CD14-positive monocyte (primary cell): ENCODE measurements around the gene ACVR1. TPM values are rescaled to one million over a fixed set of nuclear protein-coding genes. Genes with fewer than 3 reads are reported as not detected.

Source experiments
- DNase-seq, 3 donors: peaks; one replicate each; pipeline ENCODE4 v3.0.0-alpha.2; 2011 to 2022
- H2AFZ ChIP-seq: 2 replicates; pipeline ENCODE4 v1.6.0; 2012; ENCODE audit warnings: mild to moderate bottlenecking, low read depth, low read length, inconsistent platforms; ENCODE audit not compliant: insufficient read depth, poor library complexity, severe bottlenecking
- H3K27ac ChIP-seq, 2 donors: 1 replicate in 1 of 2; 2 replicates in 1 of 2; pipeline ENCODE4 v1.5.1; 2012 to 2013; ENCODE audit warnings: low read length in 2 of 2, control low read depth in 1 of 2, inconsistent platforms in 1 of 2, low read depth in 1 of 2, mild to moderate bottlenecking in 1 of 2
- H3K27me3 ChIP-seq, 2 donors: one replicate each; pipeline versions ENCODE4 v1.6.0 to v1.6.1; 2011 to 2013; ENCODE audit warnings: low read length in 2 of 2; ENCODE audit not compliant: control insufficient read depth in 2 of 2, insufficient read depth in 2 of 2
- H3K36me3 ChIP-seq, 2 donors: replicated peaks in 1 of 2; 1 replicate in 1 of 2; 2 replicates in 1 of 2; pipeline versions ENCODE4 v1.5.1 to v1.6.1; 2012 to 2013; ENCODE audit warnings: low read length in 2 of 2, control low read depth in 1 of 2, inconsistent platforms in 1 of 2, mild to moderate bottlenecking in 1 of 2; ENCODE audit not compliant: insufficient read depth in 2 of 2, control insufficient read depth in 1 of 2
- H3K4me1 ChIP-seq, 2 donors: 1 replicate in 1 of 2; 2 replicates in 1 of 2; pipeline versions ENCODE4 v1.5.1 to v1.6.1; 2012 to 2013; ENCODE audit warnings: low read length in 2 of 2, control low read depth in 1 of 2, inconsistent platforms in 1 of 2, mild to moderate bottlenecking in 1 of 2, moderate library complexity in 1 of 2; ENCODE audit not compliant: insufficient read depth in 2 of 2, control insufficient read depth in 1 of 2
- H3K4me2 ChIP-seq: replicated peaks from 2 replicates; pipeline ENCODE3; 2012; ENCODE audit warnings: low read length, moderate library complexity, mild to moderate bottlenecking; ENCODE audit not compliant: poor library complexity, severe bottlenecking; ENCODE audit errors: extremely low read depth
- H3K4me3 ChIP-seq, 3 experiments: fragments of 200-600 bp in 1 of 3; sonication (generic) in 1 of 3; replicated peaks in 1 of 3; 1 replicate in 2 of 3; 2 replicates in 1 of 3; pipeline ENCODE4 v1.5.1; 2011 to 2013; ENCODE audit warnings: low read length in 3 of 3, mild to moderate bottlenecking in 3 of 3, control low read depth in 2 of 3, low read depth in 2 of 3, inconsistent platforms in 1 of 3, moderate library complexity in 1 of 3
- H3K79me2 ChIP-seq: 2 replicates; pipeline ENCODE4 v1.6.0; 2012; ENCODE audit warnings: mild to moderate bottlenecking, control low read depth, inconsistent platforms, low read length, moderate library complexity; ENCODE audit not compliant: insufficient read depth
- H3K9ac ChIP-seq: 2 replicates; pipeline ENCODE4 v1.6.0; 2017; ENCODE audit warnings: low read length, mild to moderate bottlenecking; ENCODE audit not compliant: insufficient read depth, poor library complexity, severe bottlenecking
- H3K9me3 ChIP-seq, 2 donors: replicated peaks in 1 of 2; 1 replicate in 1 of 2; 2 replicates in 1 of 2; pipeline versions ENCODE4 v1.5.1 to v1.6.1; 2012 to 2013; ENCODE audit warnings: low read length in 2 of 2, control low read depth in 1 of 2; ENCODE audit not compliant: control insufficient read depth in 1 of 2, insufficient read depth in 1 of 2
- H4K20me1 ChIP-seq: 2 replicates; pipeline ENCODE4 v1.6.0; 2012; ENCODE audit warnings: mild to moderate bottlenecking, low read length, control low read depth, moderate library complexity; ENCODE audit not compliant: insufficient read depth
- H3K27ac Mint-ChIP-seq, 7 donors: one replicate each; pipeline ENCODE4 v1.8.0; 2020; ENCODE audit warnings: mild to moderate bottlenecking in 7 of 7, mixed read lengths in 7 of 7, moderate library complexity in 6 of 7, inconsistent platforms in 2 of 7
- H3K27me3 Mint-ChIP-seq, 3 donors: one replicate each; pipeline ENCODE4 v1.8.0; 2021 to 2022; ENCODE audit warnings: low read depth in 3 of 3, mild to moderate bottlenecking in 3 of 3, mixed read lengths in 3 of 3, moderate library complexity in 3 of 3, inconsistent platforms in 1 of 3
- H3K36me3 Mint-ChIP-seq, 2 donors: one replicate each; pipeline ENCODE4 v1.8.0; 2020; ENCODE audit warnings: mixed read lengths in 2 of 2, inconsistent platforms in 1 of 2, mild to moderate bottlenecking in 1 of 2
- H3K4me1 Mint-ChIP-seq: one replicate; pipeline ENCODE4 v1.8.0; 2020; ENCODE audit warnings: mild to moderate bottlenecking, mixed read lengths
- H3K4me3 Mint-ChIP-seq, 2 donors: one replicate each; pipeline ENCODE4 v1.8.0; 2020; ENCODE audit warnings: mild to moderate bottlenecking in 2 of 2, mixed read lengths in 2 of 2, moderate library complexity in 1 of 2
- H3K9me3 Mint-ChIP-seq, 7 donors: one replicate each; pipeline ENCODE4 v1.8.0; 2020 to 2022; ENCODE audit warnings: mixed read lengths in 7 of 7, mild to moderate bottlenecking in 6 of 7, moderate library complexity in 6 of 7, inconsistent platforms in 2 of 7
- WGBS: methylation state at CpG from one replicate; pipeline ENCODE4 v1.1.5; 2013; ENCODE audit warnings: missing lambda C conversion rate; ENCODE audit not compliant: insufficient coverage; 5-methylcytosine and 5-hydroxymethylcytosine counted together
- intact Hi-C, 2 donors: fragments of 100-400 bp; cut with micrococcal nuclease; formaldehyde crosslinking; loops; one replicate each; pipeline versions ENCODE4 v1.15.0 to v1.15.1; 2023
- polyA plus RNA-seq, 3 donors: library from polyadenylated mRNA; depleted of rRNA in 1 of 3; unstranded in 2 of 3; stranded (reverse) in 1 of 3; fragments of 300-500 nt in 2 of 3; fragments of >200 nt in 1 of 3; fragmentation: Illumina TruSeq in 2 of 3; gene quantifications; 1 replicate in 2 of 3; 2 replicates in 1 of 3; pipeline ENCODE4 v1.2.3, GENCODE V29; 2012 to 2021
- TF ChIP-seq, protein P1 (sequence below): fragments of 200-600 bp; IDR thresholded peaks from one replicate; pipeline ENCODE4 v1.8.0; 2022; ENCODE audit warnings: antibody characterized with exemption, mild to moderate bottlenecking

The ACVR1 gene
- polyA plus RNA-seq, 3 donors = 2.8 to 13.4 (median 4.9) TPM

DNA sequence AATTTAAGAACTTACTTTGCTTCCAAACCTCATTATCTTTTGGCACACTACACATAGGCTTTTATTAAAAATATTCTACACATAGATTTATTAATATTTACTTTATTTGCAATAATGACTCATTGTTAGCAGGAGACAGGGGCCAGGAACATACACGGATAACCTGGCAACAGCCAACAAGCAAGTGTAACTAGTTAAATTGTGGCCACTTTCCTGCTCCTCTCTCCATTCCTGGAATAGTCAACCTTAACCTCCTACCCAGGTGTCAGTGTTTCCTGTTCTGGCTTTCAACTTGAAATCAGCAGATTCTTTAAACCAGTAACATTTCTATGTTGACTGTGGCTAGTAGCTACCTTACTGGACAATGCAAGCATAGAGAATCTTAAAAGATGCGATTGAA is 26.5 kb downstream of the ACVR1 start:
- H3K4me1 Mint-ChIP-seq = peaks cover 6% of the 10 kb centered on the region
- H3K4me3 Mint-ChIP-seq = no peak overlapping the region

DNA sequence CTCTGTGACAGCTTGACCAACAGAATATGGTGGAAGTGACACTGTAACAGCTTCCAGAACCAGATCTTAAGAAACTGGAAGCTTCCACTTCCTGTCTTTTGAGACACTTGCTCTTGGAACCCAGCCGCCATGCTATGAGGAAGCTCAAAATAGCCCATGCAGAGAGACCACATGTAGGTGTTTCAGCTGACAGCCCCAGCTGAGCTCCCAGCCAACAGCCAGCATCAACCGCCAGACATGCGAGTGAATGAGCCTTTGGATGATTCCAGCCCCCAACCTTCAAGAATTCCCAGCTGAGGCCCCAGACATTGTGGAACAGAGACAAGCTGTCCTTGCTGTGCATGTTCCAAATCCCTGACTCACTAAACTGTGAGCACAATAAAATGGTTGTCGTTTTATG is 27.9 kb downstream of the ACVR1 start:
- Histone ChIP-seq H3K27me3 (no peaks in the 10 kb centered on the region), H3K27ac (no peak overlapping the region), H3K4me2 (no peak overlapping the region), H3K4me3 (no peak overlapping the region), H2AFZ (no peak overlapping the region), H3K9ac (no peak overlapping the region), H3K36me3 (peaks cover 0 to 9% of the 10 kb centered on the region in 2 donors), H4K20me1 (peaks cover 2% of the 10 kb centered on the region), H3K4me1 (no peaks in the 10 kb centered on the region), H3K9me3 (peaks cover 5 to 8% of the 10 kb centered on the region in 2 donors), H3K79me2 (no peaks in the 10 kb centered on the region)
- 83% methylated on average over 3 of the region's 4 CpGs for WGBS
- Mint-ChIP-seq H3K27me3 (peaks cover 0 to 2% (median 0%) of the 10 kb centered on the region in 3 donors), H3K27ac (no peak overlapping the region), H3K36me3 (peaks cover 26 to 37% of the 10 kb centered on the region in 2 donors), H3K4me1 (peaks cover 3% of the 10 kb centered on the region), H3K4me3 (no peak overlapping the region), H3K9me3 (peaks cover 6 to 10% (median 7%) of the 10 kb centered on the region in 7 donors)
- DNase-seq = no peak
- intact Hi-C loops = no loop called here
- TF ChIP-seq, protein P1, sequence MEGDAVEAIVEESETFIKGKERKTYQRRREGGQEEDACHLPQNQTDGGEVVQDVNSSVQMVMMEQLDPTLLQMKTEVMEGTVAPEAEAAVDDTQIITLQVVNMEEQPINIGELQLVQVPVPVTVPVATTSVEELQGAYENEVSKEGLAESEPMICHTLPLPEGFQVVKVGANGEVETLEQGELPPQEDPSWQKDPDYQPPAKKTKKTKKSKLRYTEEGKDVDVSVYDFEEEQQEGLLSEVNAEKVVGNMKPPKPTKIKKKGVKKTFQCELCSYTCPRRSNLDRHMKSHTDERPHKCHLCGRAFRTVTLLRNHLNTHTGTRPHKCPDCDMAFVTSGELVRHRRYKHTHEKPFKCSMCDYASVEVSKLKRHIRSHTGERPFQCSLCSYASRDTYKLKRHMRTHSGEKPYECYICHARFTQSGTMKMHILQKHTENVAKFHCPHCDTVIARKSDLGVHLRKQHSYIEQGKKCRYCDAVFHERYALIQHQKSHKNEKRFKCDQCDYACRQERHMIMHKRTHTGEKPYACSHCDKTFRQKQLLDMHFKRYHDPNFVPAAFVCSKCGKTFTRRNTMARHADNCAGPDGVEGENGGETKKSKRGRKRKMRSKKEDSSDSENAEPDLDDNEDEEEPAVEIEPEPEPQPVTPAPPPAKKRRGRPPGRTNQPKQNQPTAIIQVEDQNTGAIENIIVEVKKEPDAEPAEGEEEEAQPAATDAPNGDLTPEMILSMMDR = no peak

More for the DNA sequence above, 26.5 kb downstream of the ACVR1 start:
- intact Hi-C loops = no loop called here
- Histone ChIP-seq H3K27me3 (no peaks in the 10 kb centered on the region), H3K9me3 (peaks cover 5 to 8% of the 10 kb centered on the region in 2 donors), H2AFZ (no peak overlapping the region), H3K4me2 (no peak overlapping the region), H3K9ac (no peak overlapping the region), H4K20me1 (peaks cover 5% of the 10 kb centered on the region), H3K4me3 (no peak overlapping the region), H3K79me2 (no peaks in the 10 kb centered on the region), H3K4me1 (no peaks in the 10 kb centered on the region), H3K27ac (no peak overlapping the region), H3K36me3 (peaks cover 0 to 9% of the 10 kb centered on the region in 2 donors)
- 100% methylated on average over 2 of the region's 2 CpGs for WGBS
- no peak for DNase-seq
- peaks cover 26 to 36% of the 10 kb centered on the region in 2 donors for H3K36me3 Mint-ChIP-seq
- peaks cover 6 to 10% (median 7%) of the 10 kb centered on the region in 7 donors for H3K9me3 Mint-ChIP-seq
- peaks cover 0 to 2% (median 0%) of the 10 kb centered on the region in 3 donors for H3K27me3 Mint-ChIP-seq
- no peak overlapping the region for H3K27ac Mint-ChIP-seq
- TF ChIP-seq, protein P1 = no peak
